Immature natural killer cell (primary cell): ENCODE results near the gene FAM13B. TPM values are rescaled to one million over a fixed set of nuclear protein-coding genes. Genes with fewer than 3 reads are reported as not detected.
"Not testable (repeated sequence)": the region's sequence is repeated elsewhere in the genome, so short reads cannot be mapped to it uniquely, and the experiment has no call there.

ENCODE experiments used
- DNase-seq, 3 donors: peaks; one replicate each; pipeline ENCODE4 v3.0.0; 2022; ENCODE audit warnings: mixed read lengths in 1 of 3
- H3K27ac Mint-ChIP-seq, 6 donors: one replicate each; pipeline ENCODE4 v1.8.0; 2020; ENCODE audit warnings: mixed read lengths in 6 of 6, mild to moderate bottlenecking in 5 of 6, inconsistent platforms in 4 of 6, moderate library complexity in 3 of 6
- H3K27me3 Mint-ChIP-seq, 3 donors: one replicate each; pipeline ENCODE4 v1.8.0; 2020 to 2021; ENCODE audit warnings: low read depth in 3 of 3, mild to moderate bottlenecking in 3 of 3, mixed read lengths in 3 of 3, moderate library complexity in 3 of 3, inconsistent platforms in 1 of 3
- H3K36me3 Mint-ChIP-seq, 3 donors: one replicate each; pipeline ENCODE4 v1.8.0; 2020; ENCODE audit warnings: mixed read lengths in 3 of 3, inconsistent platforms in 2 of 3, mild to moderate bottlenecking in 2 of 3
- H3K4me1 Mint-ChIP-seq, 2 donors: one replicate each; pipeline ENCODE4 v1.8.0; 2020; ENCODE audit warnings: inconsistent platforms in 2 of 2, mild to moderate bottlenecking in 2 of 2, mixed read lengths in 2 of 2, moderate library complexity in 1 of 2
- H3K4me3 Mint-ChIP-seq, 5 donors: one replicate each; pipeline ENCODE4 v1.8.0; 2020; ENCODE audit warnings: mild to moderate bottlenecking in 5 of 5, mixed read lengths in 5 of 5, inconsistent platforms in 3 of 5, moderate library complexity in 3 of 5
- H3K9me3 Mint-ChIP-seq, 6 donors: one replicate each; pipeline ENCODE4 v1.8.0; 2020; ENCODE audit warnings: mild to moderate bottlenecking in 6 of 6, mixed read lengths in 6 of 6, inconsistent platforms in 4 of 6, moderate library complexity in 3 of 6
- polyA plus RNA-seq, 3 donors: library from polyadenylated mRNA; unstranded; fragments of 300-500 nt; fragmentation: Illumina TruSeq; gene quantifications; one replicate each; pipeline ENCODE4 v1.2.3, GENCODE V29; 2021

The FAM13B gene
- polyA plus RNA-seq, 3 donors from 2014 or later: 8.8 to 38.1 (median 24.0) TPM

- Mint-ChIP-seq H3K9me3 (no peaks in the 10 kb centered on the region), H3K36me3 (peaks cover 17 to 18% (median 18%) of the 10 kb centered on the region in 3 donors), H3K27me3 (peaks cover 0 to 2% (median 0%) of the 10 kb centered on the region in 3 donors), H3K4me1 (peaks cover 45 to 71% of the 10 kb centered on the region in 2 donors), H3K4me3 (no peak overlapping the region), H3K27ac (peak overlapping the region in 5 of 6 donors; percentile 7 to 71 (median 37))
- no peak for DNase-seq
Measured at GRCh38 chr5:137994556-137994955, 38.3 kb downstream of the FAM13B start.

- H3K4me3 Mint-ChIP-seq: no peak overlapping the region
Measured at GRCh38 chr5:137989419-137989818, 43.5 kb downstream of the FAM13B start.

GRCh38 chr5:137975208-137975607 lies 57.7 kb downstream of the FAM13B start:
- H3K27ac Mint-ChIP-seq: peak overlapping the region in 2 of 6 donors; percentile 13 to 33
- peaks cover 34 to 38% (median 37%) of the 10 kb centered on the region in 3 donors for H3K36me3 Mint-ChIP-seq
- no peaks in the 10 kb centered on the region for H3K9me3 Mint-ChIP-seq
- DNase-seq: no peak
- H3K27me3 Mint-ChIP-seq: no peaks in the 10 kb centered on the region
- no peak overlapping the region for H3K4me3 Mint-ChIP-seq
- H3K4me1 Mint-ChIP-seq: peaks cover 4 to 16% of the 10 kb centered on the region in 2 donors

More at GRCh38 chr5:137989419-137989818, 43.5 kb downstream of the FAM13B start:
- Mint-ChIP-seq H3K27me3 (peaks cover 0 to 1% (median 0%) of the 10 kb centered on the region in 3 donors), H3K36me3 (peaks cover 0 to 21% (median 19%) of the 10 kb centered on the region in 3 donors), H3K27ac (no peak overlapping the region), H3K9me3 (no peaks in the 10 kb centered on the region), H3K4me1 (peaks cover 17 to 68% of the 10 kb centered on the region in 2 donors)
- no peak for DNase-seq

GRCh38 chr5:137970384-137970783 lies 62.5 kb downstream of the FAM13B start:
- H3K4me3 Mint-ChIP-seq, H3K9me3 Mint-ChIP-seq, H3K27ac Mint-ChIP-seq, H3K27me3 Mint-ChIP-seq, DNase-seq: not testable (repeated sequence)
- Mint-ChIP-seq H3K36me3 (peaks cover 20 to 33% (median 25%) of the 10 kb centered on the region in 3 donors), H3K4me1 (peaks cover 3 to 10% of the 10 kb centered on the region in 2 donors)

GRCh38 chr5:137960819-137961218 lies 72.1 kb downstream of the FAM13B start:
- Mint-ChIP-seq H3K4me1 (peaks cover 3 to 24% of the 10 kb centered on the region in 2 donors), H3K9me3 (peaks cover 0 to 1% (median 0%) of the 10 kb centered on the region in 6 donors), H3K27ac (peak overlapping the region in 5 of 6 donors; percentile 10 to 62 (median 37)), H3K4me3 (no peak overlapping the region), H3K27me3 (no peaks in the 10 kb centered on the region), H3K36me3 (peaks cover 13 to 23% (median 15%) of the 10 kb centered on the region in 3 donors)
- no peak for DNase-seq

GRCh38 chr5:137960141-137960540 lies 72.7 kb downstream of the FAM13B start:
- Mint-ChIP-seq H3K4me3 (no peak overlapping the region), H3K36me3 (peaks cover 12 to 16% (median 13%) of the 10 kb centered on the region in 3 donors), H3K27ac (peak overlapping the region in 4 of 6 donors; percentile 7 to 57 (median 51)), H3K27me3 (no peaks in the 10 kb centered on the region), H3K4me1 (peaks cover 3 to 17% of the 10 kb centered on the region in 2 donors), H3K9me3 (peaks cover 0 to 1% (median 0%) of the 10 kb centered on the region in 6 donors)
- DNase-seq: no peak

GRCh38 chr5:137959488-137959887 lies 73.4 kb downstream of the FAM13B start:
- Mint-ChIP-seq H3K4me3 (no peak overlapping the region), H3K27me3 (no peaks in the 10 kb centered on the region), H3K27ac (peak overlapping the region in 2 of 6 donors; percentile 0 to 42), H3K36me3 (peaks cover 9 to 13% (median 13%) of the 10 kb centered on the region in 3 donors), H3K9me3 (peaks cover 0 to 1% (median 0%) of the 10 kb centered on the region in 6 donors), H3K4me1 (peaks cover 3 to 16% of the 10 kb centered on the region in 2 donors)
- no peak for DNase-seq

- Mint-ChIP-seq H3K9me3 (peaks cover 0 to 1% (median 0%) of the 10 kb centered on the region in 6 donors), H3K27ac (peak overlapping the region in 2 of 6 donors; percentile 15 to 43), H3K27me3 (no peaks in the 10 kb centered on the region), H3K36me3 (peaks cover 13 to 20% (median 18%) of the 10 kb centered on the region in 3 donors), H3K4me3 (no peak overlapping the region), H3K4me1 (peaks cover 3 to 16% of the 10 kb centered on the region in 2 donors)
- no peak for DNase-seq
Measured at GRCh38 chr5:137957948-137958347, 74.9 kb downstream of the FAM13B start.

GRCh38 chr5:137954131-137954879 lies 78.6 kb downstream of the FAM13B start:
- Mint-ChIP-seq H3K36me3 (peaks cover 16 to 34% (median 17%) of the 10 kb centered on the region in 3 donors), H3K27me3 (no peaks in the 10 kb centered on the region), H3K27ac (peak overlapping the region in 3 of 6 donors; percentile 6 to 73 (median 57)), H3K4me1 (peaks cover 0 to 10% of the 10 kb centered on the region in 2 donors), H3K9me3 (no peaks in the 10 kb centered on the region), H3K4me3 (no peak overlapping the region)
- no peak for DNase-seq

- Mint-ChIP-seq H3K4me3 (no peak overlapping the region), H3K4me1 (no peaks in the 10 kb centered on the region), H3K27me3 (no peaks in the 10 kb centered on the region), H3K27ac (no peak overlapping the region), H3K9me3 (no peaks in the 10 kb centered on the region), H3K36me3 (peaks cover 32 to 75% (median 48%) of the 10 kb centered on the region in 3 donors)
- DNase-seq: no peak
Measured at GRCh38 chr5:137945825-137946224, 87.1 kb downstream of the FAM13B start.

- peaks cover 34 to 75% (median 50%) of the 10 kb centered on the region in 3 donors for H3K36me3 Mint-ChIP-seq
- not testable (repeated sequence) for H3K27me3 Mint-ChIP-seq, DNase-seq, H3K4me1 Mint-ChIP-seq, H3K9me3 Mint-ChIP-seq, H3K27ac Mint-ChIP-seq, H3K4me3 Mint-ChIP-seq
Measured at GRCh38 chr5:137944280-137944679, 88.6 kb downstream of the FAM13B start.

- Mint-ChIP-seq H3K36me3 (peaks cover 29 to 54% (median 34%) of the 10 kb centered on the region in 3 donors), H3K9me3 (no peaks in the 10 kb centered on the region), H3K27me3 (peaks cover 0 to 3% (median 0%) of the 10 kb centered on the region in 3 donors), H3K4me3 (no peak overlapping the region), H3K27ac (no peak overlapping the region), H3K4me1 (no peaks in the 10 kb centered on the region)
- DNase-seq: no peak
Measured at GRCh38 chr5:137939331-137939730, 93.5 kb downstream of the FAM13B start.

- H3K4me3 Mint-ChIP-seq: no peak overlapping the region
- peaks cover 23 to 48% (median 28%) of the 10 kb centered on the region in 3 donors for H3K36me3 Mint-ChIP-seq
- peak overlapping the region in 2 of 6 donors; percentile 49 to 58 for H3K27ac Mint-ChIP-seq
Measured at GRCh38 chr5:137938751-137939143, 94.1 kb downstream of the FAM13B start.

More at GRCh38 chr5:137938751-137939143, 94.1 kb downstream of the FAM13B start:
- H3K27me3 Mint-ChIP-seq: peaks cover 0 to 3% (median 0%) of the 10 kb centered on the region in 3 donors
- H3K9me3 Mint-ChIP-seq: no peaks in the 10 kb centered on the region
- no peak for DNase-seq
- H3K4me1 Mint-ChIP-seq: no peaks in the 10 kb centered on the region
